Measurements from ENCODE around the gene LUC7L2.
"Not testable (repeated sequence)": the region's sequence is repeated elsewhere in the genome, so short reads cannot be mapped to it uniquely, and the experiment has no call there.

Gene LUC7L2

DNA sequence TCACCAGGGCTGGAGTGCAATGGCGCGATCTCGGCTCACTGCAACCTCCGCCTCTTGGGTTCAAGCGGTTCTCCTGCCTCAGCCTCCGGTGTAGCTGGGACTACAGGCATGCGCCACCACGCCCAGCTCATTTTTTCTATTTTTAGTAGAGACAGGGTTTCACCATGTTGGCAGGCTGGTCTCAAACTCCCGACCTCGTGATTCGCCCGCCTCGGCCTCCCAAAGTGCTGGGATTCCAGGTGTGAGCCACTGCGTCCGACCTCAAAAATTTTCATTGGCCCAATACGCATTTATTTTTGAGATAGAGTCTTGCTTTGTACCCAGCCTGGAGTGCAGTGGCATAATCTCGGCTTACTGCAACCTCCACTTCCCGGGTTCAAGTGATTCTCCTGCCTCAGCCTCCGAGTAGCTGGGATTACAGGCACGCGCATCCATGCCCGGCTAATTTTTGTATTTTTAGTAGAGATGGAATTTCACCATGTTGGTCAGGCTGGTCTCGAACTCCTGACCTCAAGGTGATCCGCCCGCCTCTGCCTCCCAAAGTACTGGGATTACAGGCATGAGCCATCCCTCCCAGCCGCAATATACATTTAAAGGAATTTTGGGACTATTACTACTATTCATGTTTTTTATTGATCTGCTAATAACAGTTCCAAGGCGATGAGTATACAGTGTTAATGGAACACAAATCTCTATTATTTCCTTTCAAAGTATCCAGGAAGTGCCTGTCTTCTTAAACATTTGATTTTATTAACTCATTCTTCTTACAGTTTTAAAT is 1.8 kb upstream of the LUC7L2 start:
- not testable (repeated sequence) for DNase-seq (ENCODE audit: low spot score)

DNA sequence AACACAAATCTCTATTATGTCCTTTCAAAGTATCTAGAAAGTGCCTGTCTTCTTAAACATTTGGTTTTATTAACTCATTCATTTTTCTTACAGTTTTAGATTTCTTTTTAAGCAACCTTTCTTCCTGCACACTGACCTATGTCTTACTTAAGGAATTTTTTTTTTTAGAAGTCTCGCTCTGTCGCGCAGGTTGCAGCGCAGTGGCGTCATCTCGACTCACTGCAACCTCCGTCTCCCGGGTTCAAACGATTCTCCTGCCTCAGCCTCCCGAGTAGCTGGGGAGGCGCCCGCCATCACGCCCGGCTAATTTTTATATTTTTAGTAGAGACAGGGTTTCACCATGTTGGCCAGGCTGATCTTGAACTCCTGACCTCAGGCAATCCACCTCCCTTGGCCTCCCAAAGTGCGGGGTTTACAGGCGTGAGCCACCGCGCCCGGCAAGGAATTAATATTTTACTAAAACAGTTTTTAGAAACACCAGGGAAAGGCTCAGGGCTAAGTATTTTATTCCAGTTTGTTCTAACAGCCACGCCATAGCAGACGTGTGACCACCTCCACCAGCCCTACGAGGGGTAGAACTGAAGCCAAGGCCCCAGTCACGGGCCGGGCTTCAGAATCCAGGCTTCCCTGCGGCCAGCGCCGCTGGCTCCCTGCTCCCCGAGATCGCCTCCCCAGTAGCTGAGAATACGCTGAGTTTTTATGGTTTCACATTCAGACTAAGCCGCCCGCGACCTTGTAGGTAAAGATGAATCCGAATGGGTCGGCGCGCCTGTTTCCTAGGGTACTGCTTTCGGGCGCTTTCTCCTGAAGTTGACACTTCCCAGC is 941 bp upstream of the LUC7L2 start:
- no peak for DNase-seq (ENCODE audit: low spot score)

DNA sequence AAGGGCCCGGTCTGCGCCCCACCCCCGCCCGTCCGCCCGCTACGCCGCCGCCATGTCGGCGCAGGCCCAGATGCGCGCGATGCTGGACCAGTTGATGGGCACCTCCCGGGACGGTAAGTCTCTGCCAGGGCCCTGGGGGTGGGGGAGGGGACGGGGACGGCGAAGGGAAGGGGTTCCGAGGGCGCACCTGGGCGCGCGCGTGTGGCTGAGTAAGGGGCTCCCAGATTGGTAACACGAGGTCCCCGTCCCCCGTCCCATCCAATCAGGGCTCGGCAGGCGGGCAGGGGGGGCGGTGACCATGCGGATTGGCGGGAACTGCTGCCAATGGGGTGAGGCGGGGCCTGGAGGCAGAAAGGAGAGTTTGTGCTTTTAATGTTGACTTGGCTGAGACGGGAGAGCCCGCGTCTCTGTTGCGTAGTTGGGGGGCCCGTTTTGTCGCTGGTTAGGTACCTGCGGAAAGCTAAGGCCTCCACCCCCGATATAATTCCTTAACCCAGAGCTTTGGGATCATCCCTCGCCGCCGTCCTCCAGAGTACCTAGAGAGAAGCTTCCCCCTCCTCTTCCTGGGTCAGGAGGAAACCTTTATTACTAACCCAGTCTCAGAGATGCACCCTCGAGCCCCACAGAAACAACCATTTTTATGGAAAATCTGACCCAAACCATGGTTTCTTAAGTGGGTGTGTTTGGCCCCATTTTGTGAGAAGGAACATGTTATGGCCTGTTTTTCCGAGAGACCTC is 685 bp downstream of the LUC7L2 start:
- peak; percentile 96 for DNase-seq (ENCODE audit: low spot score)

DNA sequence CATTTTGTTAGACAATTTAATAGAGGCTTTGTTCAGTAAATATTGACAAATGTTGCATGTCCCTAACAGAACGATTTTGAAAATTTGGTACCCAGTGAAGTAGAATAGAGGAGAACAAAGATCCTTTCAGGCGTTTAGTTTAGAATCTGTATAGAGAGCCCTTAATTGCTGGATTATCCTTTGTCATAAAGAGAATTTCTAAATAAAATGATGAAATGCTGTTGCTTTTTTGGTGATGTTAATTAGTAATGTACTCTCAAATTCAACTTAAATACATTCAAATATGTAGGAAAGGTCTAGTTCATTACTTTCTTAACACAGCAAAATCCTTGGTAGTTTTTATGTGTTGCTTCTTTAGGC is 1.2 kb downstream of the LUC7L2 start:
- DNase-seq (ENCODE audit: low spot score), result no peak

DNA sequence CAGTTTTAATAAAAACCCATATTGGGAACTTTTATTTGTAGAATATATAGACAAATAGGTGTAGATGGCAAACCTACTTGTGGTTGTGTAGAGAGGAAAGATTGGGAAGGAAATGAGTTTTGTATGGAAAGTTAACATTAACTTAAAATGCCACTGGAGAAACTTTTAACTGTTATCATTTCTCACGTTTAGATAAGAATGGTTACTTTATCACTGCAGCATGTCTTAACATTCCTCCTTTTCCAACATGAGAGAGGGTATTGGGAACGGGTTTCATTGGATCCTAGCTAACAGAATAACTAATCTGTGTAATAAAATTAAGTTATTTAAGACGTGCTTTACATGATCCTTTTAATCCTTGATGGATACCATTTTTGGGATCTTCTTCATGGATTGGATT is 1.8 kb downstream of the LUC7L2 start:
- no peak for DNase-seq (ENCODE audit: low spot score)

DNA sequence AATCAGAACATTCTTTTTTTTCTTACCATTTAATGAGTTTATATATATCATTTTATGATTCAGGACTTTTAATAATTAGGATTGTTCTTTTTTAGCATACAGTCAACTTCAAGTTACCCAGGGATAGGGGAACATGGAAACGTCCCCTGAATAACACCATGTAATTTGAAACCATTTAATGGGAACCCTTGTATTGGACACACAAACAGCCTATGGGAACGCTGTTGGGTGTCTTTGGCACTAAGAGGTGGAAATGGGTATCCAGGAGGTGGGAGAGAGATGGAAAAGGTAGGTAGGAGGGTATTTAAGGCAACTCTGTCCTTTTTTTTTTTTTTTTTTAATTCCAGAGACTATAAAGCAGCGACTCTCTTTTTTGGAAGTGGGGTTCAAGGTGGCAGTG is 2.6 kb downstream of the LUC7L2 start:
- no peak for DNase-seq (ENCODE audit: low spot score)

DNA sequence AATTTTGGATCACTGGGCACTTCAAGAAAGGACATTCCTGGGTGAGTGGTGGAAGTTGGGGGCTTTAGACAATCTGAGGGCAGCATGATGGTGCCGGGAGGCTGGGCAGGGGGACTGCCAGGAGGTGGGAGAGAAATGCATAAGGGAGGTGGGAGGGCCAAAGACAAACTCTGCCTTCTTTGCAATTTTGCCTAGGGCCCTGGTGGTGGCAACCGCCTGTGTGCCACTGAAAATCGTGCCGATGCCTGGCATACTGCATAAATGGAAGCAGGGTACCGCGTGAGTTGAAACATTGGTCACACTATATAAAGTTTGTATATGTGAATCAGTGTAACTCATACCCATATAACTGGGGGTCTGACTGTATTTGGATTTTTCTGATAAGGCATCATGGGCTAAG is 3.3 kb downstream of the LUC7L2 start:
- DNase-seq (ENCODE audit: low spot score), result no peak

DNA sequence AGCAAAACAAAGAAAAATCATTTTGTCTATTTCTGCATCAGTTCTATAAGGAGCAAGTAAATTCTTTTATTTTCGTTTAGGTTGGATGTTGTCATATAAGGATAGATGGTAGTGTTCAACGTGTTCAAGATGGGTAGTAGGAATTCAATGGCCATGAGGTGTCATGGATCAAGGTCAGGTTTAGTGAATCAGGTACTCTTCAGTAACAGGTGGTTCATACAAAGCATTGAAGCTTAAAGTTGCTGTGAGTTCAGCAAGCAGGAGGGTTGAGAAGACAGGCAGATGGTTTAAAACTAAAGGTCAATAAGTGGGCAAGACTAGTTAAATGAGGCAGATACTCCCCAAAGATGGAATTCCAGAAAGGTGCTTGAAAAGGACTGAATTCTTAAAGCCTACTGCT is 5.6 kb downstream of the LUC7L2 start:
- DNase-seq (ENCODE audit: low spot score), result no peak

DNA sequence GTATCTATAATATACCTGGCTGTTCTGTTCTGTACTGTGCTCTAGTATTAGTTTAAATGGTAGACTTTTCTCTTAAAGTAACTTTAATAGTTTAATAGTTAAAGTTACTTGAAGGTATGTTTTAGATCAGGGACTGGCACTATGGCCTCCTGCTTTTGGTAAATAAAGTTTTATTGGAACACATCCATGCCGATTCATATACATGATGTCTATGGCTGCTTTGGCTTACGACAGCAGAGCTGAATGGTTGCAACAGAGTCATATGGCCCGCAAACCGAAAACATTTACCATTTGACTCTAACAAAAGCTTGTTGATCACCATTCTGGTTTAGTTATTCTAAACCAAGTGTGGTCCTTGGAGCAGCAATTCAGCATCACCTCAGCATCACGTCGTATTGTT is 6.7 kb downstream of the LUC7L2 start:
- DNase-seq (ENCODE audit: low spot score), result no peak

DNA sequence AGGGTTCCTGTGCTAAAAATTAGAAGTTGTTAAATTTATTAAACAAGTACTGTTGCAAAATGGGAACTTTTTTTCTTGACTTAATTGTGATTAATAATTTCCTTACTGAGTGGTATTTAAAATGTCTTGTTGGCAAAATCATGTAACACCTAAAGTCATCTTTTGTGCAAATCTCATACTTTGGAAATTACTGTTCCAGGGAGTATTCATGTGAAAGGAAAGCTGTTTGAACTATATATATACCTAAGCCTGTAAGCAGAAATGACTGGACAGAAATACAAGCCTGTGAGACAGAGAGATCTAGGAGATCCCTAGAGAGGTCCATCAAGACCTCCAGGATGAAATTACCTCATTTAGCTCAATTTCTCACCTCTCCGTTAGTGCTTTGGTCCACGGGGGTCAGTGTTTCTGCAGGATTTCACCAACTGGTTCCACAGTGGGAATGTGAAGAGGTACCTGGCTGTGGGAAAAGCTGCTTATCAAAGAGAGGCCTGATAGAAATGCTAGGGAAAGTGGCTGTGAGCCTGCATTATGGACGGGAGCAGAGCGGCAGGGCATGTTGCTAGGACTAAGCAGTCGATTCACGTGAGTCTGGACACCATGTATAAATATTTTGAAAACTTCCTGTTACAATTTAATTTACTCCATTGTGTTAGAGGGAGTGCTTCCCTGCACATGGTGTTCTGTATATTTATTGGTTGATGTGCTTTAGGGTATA is 7.9 kb downstream of the LUC7L2 start:
- DNase-seq (ENCODE audit: low spot score), result no peak

DNA sequence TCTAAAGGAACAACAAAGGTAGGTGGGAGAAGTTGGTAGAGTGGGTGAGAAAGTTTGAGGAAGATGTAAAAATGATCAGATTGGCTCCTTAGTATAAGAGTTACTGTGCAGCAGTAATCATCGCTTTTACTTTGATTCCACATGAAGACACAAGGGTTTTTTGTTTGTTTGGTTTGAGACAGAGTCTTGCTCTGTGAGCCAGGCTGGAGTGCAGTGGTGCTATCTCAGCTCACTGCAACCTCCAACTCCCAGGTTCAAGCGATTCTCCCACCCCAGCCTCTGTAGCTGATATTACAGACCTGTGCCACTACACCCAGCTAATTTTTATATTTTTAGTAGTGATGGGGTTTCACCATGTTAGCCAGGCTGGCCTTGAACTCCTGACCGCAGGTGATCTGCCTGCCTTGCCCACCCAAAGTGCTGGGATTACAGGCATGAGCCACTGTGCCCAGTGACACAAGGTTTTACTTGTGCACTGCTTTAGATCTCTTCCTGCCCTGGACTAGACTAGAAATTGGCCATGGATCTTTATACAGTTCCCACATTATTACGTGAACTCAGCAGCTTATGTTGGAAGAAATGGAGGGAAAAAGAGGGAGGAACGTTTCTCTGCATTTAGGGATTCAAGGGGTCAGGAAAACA is 10.7 kb downstream of the LUC7L2 start:
- DNase-seq (ENCODE audit: low spot score), result no peak

DNA sequence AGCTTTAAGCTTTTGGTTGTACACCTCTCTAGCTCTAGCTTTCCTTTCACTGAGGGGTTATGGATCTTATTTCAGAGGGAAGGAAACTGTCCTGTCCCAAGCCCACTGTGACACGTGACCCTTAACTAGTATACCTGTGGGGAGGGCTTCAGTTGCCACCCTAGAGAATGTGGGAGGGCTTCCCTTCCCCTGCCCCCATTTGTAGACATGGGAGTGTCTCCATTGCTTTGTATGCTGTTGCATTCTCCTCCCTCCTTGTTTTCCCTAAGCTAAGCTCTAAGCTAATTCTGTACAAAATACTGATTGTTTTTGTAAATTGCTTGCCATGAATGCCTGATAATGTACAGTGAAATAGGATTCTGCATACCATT is 11.2 kb downstream of the LUC7L2 start:
- DNase-seq (ENCODE audit: low spot score), result no peak

DNA sequence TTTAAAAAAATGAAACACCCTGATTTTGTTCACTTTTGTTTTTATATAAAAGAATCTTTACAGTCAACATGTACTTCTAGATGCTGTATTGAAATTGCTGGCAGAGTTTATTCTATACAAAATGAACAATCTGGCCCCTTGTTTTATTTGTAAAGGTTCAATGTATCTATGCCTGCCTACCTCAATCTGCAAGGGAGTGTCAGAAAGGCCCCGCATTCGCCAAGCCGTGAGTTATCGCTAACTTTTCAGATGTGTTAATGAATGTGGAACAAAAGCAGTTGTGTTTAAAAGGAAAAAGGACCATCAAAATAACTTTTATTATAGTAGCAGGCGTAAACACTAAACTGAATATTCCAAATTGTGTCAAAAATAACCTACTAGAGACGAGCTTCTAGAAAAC is 14.6 kb downstream of the LUC7L2 start:
- no peak for DNase-seq (ENCODE audit: low spot score)

DNA sequence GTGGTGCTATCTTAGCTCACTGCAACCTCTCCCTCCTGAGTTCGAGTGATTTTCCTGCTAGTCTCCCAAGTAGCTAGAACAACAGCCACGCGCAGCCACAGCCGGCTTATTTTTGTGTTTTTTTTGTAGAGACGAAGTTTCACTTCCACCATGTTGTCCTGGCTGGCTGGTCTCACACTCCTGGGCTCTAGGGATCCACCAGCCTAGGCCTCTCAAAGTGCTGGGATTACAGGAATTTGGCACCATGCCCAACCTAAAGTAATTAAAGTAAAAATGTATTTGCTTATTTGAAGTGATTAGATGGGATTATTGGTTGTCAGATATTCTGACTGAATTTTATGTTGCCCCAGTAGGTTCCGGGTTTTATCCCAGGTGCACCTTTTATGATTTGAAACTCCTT is 22.7 kb downstream of the LUC7L2 start:
- no peak for DNase-seq (ENCODE audit: low spot score)

DNA sequence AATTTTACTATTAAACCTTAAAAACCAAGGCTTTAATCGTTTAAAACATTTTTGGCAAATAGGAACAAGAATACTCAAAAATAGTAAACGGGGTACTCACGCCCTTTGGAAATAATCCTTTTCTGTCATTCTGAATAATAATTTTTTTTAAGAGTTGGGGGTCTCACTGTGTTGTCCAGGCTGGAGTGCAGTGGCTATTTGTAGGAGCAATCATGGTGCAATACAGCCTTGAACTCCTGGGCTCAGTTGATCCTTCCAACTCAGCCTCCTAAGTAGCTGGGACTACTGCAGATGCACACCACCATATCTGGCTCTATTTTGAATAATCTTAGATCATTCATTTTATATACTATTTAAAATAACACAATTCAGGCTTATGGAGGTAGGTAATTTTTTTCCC is 24.9 kb downstream of the LUC7L2 start:
- no peak for DNase-seq (ENCODE audit: low spot score)

DNA sequence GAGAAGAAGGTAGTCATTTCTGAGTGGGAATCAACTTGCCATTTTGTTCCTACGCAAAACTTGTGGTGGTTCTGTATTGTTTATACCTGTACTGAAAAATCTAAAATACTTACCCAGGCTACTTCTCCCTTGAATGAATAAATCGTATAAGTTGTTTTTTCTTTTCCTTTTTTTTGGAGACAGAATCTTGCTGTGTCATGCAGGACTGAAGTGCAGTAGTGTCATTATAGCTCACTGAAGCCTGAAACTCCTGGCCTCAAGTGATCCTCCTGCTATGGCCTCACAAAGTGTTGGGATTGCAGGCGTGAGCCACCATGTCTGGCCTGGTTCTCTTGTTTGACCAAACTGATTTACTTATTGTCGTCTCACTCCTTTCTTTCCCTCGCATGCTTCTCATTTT is 27.9 kb downstream of the LUC7L2 start:
- no peak for DNase-seq (ENCODE audit: low spot score)

DNA sequence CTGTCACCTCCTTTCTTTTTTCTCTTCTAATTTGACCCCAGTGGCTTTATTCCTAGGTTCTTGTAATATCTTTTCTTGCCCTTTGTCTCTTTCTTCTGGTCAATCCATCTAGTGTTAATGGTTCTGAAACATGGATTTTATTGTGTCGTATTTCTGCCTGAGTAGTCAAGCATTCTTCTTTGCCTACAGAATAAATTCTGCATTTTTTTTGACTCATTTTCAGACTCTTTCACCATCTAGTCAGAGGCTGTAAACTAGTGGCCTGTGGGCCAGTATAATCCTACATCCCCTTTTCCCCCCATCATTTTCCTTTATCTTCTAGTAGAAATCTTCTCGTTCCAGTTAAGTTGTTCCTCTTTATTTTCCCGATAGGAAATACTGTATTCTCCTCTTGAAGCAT is 29.4 kb downstream of the LUC7L2 start:
- no peak for DNase-seq (ENCODE audit: low spot score)

DNA sequence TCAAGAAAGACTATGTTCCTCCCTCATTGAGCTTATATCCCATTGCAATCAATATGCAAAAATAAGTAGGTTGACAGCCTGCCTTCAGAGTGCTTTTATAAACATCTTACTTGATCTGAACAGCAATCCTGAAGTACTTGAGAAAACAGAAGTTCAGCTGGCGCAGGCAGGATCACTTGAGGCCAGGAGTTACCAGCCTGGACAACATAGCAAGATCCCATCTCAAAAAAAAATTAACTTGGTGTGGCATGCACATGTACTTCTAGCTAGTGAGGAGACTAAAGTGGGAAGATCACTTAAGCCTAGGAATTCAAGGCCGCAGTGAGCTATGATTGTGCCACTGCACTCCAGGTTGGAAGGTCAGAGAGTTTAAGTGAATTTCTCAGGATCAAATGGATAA is 30.1 kb downstream of the LUC7L2 start:
- DNase-seq (ENCODE audit: low spot score), result no peak

DNA sequence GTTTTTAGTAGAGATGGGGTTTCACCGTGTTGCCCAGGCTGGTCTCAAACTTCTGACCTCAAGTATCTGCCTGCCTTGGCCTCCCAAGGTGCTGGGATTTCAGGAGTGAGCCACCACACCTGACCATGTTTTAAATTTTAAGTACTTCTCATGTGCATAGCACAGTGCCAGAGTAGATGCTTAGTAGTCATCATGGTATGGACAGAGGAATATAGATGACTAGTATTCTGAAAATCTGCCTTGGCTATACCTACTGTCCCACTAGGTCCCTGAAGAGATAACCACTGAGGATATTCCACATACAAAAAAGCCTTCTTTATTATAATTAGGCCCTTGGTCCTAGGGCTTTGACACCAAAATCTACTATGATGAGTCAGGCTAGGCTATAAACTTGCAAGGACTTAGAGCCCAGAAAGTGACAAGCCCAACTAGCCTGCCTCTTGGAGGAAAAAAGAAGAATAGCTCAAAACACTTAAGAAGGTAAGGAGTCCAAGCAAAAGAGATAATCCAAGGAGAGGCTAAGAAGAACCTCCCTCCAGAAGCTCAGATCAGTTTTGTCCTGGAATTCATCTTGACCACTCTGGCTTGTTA is 34.0 kb downstream of the LUC7L2 start:
- DNase-seq (ENCODE audit: low spot score), result no peak

DNA sequence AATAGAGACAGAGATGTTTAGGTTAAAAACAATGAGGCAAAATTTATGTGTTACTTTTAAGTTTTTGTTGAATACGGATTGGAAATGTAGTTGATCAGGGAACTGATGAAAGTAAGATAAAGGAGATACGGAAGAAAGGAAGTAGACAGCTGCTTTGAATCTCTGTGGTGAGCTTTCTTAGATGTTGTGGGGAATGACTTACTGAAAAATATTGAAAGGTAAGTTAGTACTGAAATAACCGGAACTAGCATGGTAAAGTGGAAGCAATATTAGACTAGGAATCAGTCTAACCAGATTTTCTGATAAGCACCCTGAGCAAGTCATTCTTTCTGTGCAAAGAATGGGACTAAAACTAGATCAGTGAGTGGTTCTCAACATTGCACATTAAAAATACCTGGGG is 34.8 kb downstream of the LUC7L2 start:
- DNase-seq (ENCODE audit: low spot score), result peak; percentile 5

DNA sequence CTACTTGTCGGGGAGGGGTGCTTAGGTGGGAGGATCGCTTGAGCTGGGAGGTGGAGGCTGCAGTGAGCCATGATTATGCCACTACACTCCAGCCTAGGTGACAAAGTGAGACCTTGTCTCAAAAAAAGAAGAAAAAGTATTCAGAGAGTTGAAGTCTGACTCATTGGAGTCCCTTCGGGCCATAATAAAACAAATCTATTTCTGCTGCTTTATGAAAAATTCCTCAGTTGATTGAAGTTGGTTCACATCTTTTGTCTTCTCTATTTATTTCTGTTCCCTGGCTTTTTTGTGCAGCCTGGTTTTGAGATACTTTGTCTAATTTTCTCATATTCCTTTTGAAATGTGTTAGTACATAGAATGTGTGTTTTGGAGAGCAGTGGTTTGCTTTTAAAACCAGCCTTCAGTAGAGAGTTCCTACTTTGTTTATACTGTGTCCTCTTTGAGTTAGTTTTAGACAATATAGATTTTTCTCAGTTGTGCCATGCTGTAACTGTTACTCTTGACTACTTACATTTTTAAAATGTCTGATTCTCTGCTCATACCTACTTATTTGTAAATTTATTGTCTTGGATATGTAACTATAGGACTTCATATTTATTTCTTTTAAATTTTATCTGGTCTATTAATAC is 36.7 kb downstream of the LUC7L2 start:
- DNase-seq (ENCODE audit: low spot score), result no peak

All from CD4-positive, alpha-beta T cell treated with Interleukin-6 at 100 ng/mL for 8 hours (primary cell).